NCI-H526 (cell line): ENCODE measurements around the gene EIF4G3.
"Not testable (repeated sequence)": the region's sequence is repeated elsewhere in the genome, so short reads cannot be mapped to it uniquely, and the experiment has no call there.

Experiments used
- DNase-seq, 2 experiments: peaks; one replicate each; lab custom pipeline; 2025; lab: John Stamatoyannopoulos, UW

Gene EIF4G3

GRCh38 chr1:20823845-20824244, 352.9 kb downstream of the EIF4G3 start:
- no peak for DNase-seq

- no peak for DNase-seq
Measured at GRCh38 chr1:20821466-20821865, 355.2 kb downstream of the EIF4G3 start.

GRCh38 chr1:20819818-20820217, 356.9 kb downstream of the EIF4G3 start:
- no peak for DNase-seq

GRCh38 chr1:20814534-20814871, 362.2 kb downstream of the EIF4G3 start:
- no peak for DNase-seq

GRCh38 chr1:20811916-20812315, 364.8 kb downstream of the EIF4G3 start:
- DNase-seq, result no peak

- no peak for DNase-seq
Measured at GRCh38 chr1:20793236-20793635, 383.5 kb downstream of the EIF4G3 start.

- DNase-seq, result no peak
Measured at GRCh38 chr1:20792196-20792595, 384.5 kb downstream of the EIF4G3 start.

- no peak for DNase-seq
Measured at GRCh38 chr1:20790785-20791184, 385.9 kb downstream of the EIF4G3 start.

GRCh38 chr1:20789598-20789997, 387.1 kb downstream of the EIF4G3 start:
- not testable (repeated sequence) for DNase-seq

- peak; percentile 7 to 32 for DNase-seq
Measured at GRCh38 chr1:20787840-20788795, 388.6 kb downstream of the EIF4G3 start.

- peak; percentile 28 to 69 for DNase-seq
Measured at GRCh38 chr1:20787029-20787839, 389.5 kb downstream of the EIF4G3 start, which contains the start of gene HP1BP3. TSS of gene HP1BP3 (minus strand) at chr1:20787307. CDS start at chr1:20780440, 6,867 bp downstream.

- DNase-seq, result peak; percentile 66 to 94
Measured at GRCh38 chr1:20786253-20787028, 390.3 kb downstream of the EIF4G3 start.

GRCh38 chr1:20785907-20786252, 390.8 kb downstream of the EIF4G3 start:
- no peak for DNase-seq

GRCh38 chr1:20775700-20776099, 401.0 kb downstream of the EIF4G3 start:
- no peak for DNase-seq

GRCh38 chr1:20771780-20772179, 404.9 kb downstream of the EIF4G3 start:
- no peak for DNase-seq

GRCh38 chr1:20770314-20771087, 406.2 kb downstream of the EIF4G3 start:
- DNase-seq, result no peak

GRCh38 chr1:20767271-20767670, 409.4 kb downstream of the EIF4G3 start:
- no peak for DNase-seq

GRCh38 chr1:20763417-20763816, 413.3 kb downstream of the EIF4G3 start:
- DNase-seq, result no peak

GRCh38 chr1:20760322-20760721, 416.4 kb downstream of the EIF4G3 start:
- DNase-seq, result no peak
